Neutrophil (primary cell): ENCODE data around the gene DOCK4.

Experiments
- H3K27ac ChIP-seq: fragments of 200-600 bp; sonication (generic); 2 replicates; pipeline ENCODE4 v1.5.1; 2016; ENCODE audit warnings: mild to moderate bottlenecking, moderate library complexity
- H3K27me3 ChIP-seq: fragments of 200-600 bp; sonication (generic); 2 replicates; pipeline ENCODE4 v1.6.0; 2016; ENCODE audit warnings: mild to moderate bottlenecking
- H3K36me3 ChIP-seq: fragments of 200-600 bp; sonication (generic); 2 replicates; pipeline ENCODE4 v1.5.1; 2017
- H3K4me1 ChIP-seq, 2 experiments: fragments of 200-600 bp in 1 of 2; sonication (generic) in 1 of 2; 1 replicate in 1 of 2; 2 replicates in 1 of 2; pipeline versions ENCODE4 v1.5.1 to v1.6.1; 2013 to 2016; ENCODE audit warnings: low read depth in 1 of 2, low read length in 1 of 2, mild to moderate bottlenecking in 1 of 2, moderate library complexity in 1 of 2; ENCODE audit not compliant: control insufficient read depth in 1 of 2, insufficient read depth in 1 of 2
- H3K4me3 ChIP-seq, 2 experiments: fragments of 200-600 bp in 1 of 2; sonication (generic) in 1 of 2; 1 replicate in 1 of 2; 2 replicates in 1 of 2; pipeline ENCODE4 v1.5.1; 2013 to 2016; ENCODE audit warnings: low read depth in 1 of 2, low read length in 1 of 2, mild to moderate bottlenecking in 1 of 2, moderate library complexity in 1 of 2
- H3K9me3 ChIP-seq: fragments of 200-600 bp; sonication (generic); 2 replicates; pipeline ENCODE4 v1.5.1; 2016
- TF ChIP-seq, protein P1 (sequence below): fragments of 200-600 bp; sonication (generic); IDR thresholded peaks from 2 replicates; pipeline ENCODE4 v1.5.1; 2016; ENCODE audit warnings: antibody characterized with exemption

The DOCK4 gene

DNA sequence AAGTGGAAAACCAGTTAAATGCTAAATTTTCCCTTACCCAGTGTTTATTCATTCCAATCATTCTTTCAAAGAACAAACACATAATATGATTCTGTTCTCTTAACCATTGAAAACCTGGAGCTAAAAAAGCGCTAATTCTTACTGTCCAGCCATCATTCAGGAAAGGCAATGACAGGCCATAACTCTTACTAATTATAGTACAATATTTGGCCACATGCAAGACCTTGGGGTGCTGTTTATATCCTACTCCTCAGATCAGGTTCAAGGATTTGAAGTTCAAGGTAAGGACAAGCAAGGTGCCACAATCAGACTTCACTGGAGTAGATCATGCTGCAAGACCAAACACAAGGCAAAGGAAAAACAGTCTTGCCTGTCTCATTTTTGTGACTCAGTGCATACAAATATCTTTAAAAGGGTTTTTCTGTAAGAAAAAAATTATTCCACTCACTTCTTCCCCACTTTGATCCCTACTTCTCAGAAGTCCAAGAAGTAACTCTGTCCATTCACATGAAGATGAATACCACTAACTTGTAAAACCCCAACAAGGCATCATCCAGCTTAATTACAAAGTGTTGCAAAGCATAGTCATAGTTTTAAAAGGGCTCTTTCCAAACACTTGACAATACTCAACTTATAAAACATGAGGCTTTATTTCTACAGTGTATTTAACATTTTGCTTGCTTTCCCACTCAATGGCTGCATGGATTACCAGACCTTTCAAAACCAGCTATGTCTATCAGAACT, 153.0 kb downstream of the DOCK4 start:
- no peak overlapping the region for H3K4me3 ChIP-seq
- no peaks in the 10 kb centered on the region for H3K4me1 ChIP-seq
- H3K36me3 ChIP-seq, result no peaks in the 10 kb centered on the region
- TF ChIP-seq, protein P1, sequence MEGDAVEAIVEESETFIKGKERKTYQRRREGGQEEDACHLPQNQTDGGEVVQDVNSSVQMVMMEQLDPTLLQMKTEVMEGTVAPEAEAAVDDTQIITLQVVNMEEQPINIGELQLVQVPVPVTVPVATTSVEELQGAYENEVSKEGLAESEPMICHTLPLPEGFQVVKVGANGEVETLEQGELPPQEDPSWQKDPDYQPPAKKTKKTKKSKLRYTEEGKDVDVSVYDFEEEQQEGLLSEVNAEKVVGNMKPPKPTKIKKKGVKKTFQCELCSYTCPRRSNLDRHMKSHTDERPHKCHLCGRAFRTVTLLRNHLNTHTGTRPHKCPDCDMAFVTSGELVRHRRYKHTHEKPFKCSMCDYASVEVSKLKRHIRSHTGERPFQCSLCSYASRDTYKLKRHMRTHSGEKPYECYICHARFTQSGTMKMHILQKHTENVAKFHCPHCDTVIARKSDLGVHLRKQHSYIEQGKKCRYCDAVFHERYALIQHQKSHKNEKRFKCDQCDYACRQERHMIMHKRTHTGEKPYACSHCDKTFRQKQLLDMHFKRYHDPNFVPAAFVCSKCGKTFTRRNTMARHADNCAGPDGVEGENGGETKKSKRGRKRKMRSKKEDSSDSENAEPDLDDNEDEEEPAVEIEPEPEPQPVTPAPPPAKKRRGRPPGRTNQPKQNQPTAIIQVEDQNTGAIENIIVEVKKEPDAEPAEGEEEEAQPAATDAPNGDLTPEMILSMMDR, result no peak
- H3K9me3 ChIP-seq, result no peaks in the 10 kb centered on the region
- no peaks in the 10 kb centered on the region for H3K27me3 ChIP-seq
- no peak overlapping the region for H3K27ac ChIP-seq

DNA sequence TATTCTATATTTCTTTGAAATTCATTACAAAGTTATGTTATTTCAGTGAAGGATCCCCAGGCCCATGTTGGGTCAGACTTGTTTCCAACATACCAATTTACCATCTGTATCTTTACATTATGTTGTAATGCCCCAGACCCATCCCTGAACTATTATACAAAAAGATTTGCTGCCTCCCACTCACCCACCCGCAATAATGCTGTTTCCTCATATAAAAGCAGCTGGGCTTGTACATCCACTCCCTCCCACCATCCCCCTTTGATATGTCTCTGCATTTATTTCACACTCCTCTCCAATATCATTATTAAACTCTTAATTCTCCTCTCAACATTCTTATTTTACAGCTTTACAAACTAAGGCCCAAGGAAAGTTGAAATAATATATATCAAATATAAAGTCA, 153.7 kb downstream of the DOCK4 start:
- no peak overlapping the region for H3K27ac ChIP-seq
- no peaks in the 10 kb centered on the region for H3K36me3 ChIP-seq
- no peaks in the 10 kb centered on the region for H3K4me1 ChIP-seq
- TF ChIP-seq, protein P1, result no peak
- no peaks in the 10 kb centered on the region for H3K9me3 ChIP-seq
- no peak overlapping the region for H3K4me3 ChIP-seq
- H3K27me3 ChIP-seq, result no peaks in the 10 kb centered on the region

- Histone ChIP-seq H3K36me3 (no peaks in the 10 kb centered on the region), H3K27ac (no peak overlapping the region), H3K4me3 (no peak overlapping the region), H3K27me3 (no peaks in the 10 kb centered on the region), H3K9me3 (no peaks in the 10 kb centered on the region), H3K4me1 (no peaks in the 10 kb centered on the region)
- TF ChIP-seq, protein P1, result no peak
These were observed 155.8 kb downstream of the DOCK4 start for GRCh38 chr7:112050250-112050881.

DNA sequence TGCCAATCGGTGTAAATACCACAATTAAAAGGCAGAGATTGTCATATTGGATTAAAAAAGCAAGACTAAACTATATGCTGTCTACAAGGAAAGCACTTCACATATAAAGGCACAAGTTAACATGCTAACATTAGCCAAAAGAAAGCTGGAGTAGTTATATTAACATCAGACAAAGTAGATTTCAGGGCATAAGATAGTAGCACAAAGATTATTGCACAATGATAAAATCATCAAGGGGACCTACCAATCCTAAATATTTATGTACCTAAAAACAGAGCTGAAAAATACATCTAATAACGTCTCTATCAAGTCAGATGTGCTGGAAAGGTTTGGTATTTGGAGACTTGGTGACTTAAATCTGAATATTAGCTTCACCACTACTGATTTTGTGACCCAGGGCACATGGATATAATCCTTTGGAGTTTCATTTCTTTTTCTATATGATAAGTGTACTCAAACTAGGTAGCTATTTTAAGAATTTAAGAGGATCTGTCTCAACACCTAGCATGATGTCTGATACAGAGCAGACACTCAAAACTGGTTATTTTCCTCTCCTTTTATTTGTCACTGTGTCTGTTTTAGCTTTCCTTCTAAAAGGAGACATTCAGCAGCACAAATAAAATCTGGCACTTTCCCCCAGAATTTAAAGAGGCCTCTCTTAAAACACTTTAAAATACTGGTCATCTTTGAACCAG, 156.5 kb downstream of the DOCK4 start:
- Histone ChIP-seq H3K9me3 (no peaks in the 10 kb centered on the region), H3K4me3 (no peak overlapping the region)

GRCh38 chr7:112047421-112047820, 158.8 kb downstream of the DOCK4 start:
- no peaks in the 10 kb centered on the region for H3K27me3 ChIP-seq
- H3K4me3 ChIP-seq, result no peak overlapping the region
- no peaks in the 10 kb centered on the region for H3K4me1 ChIP-seq
- no peaks in the 10 kb centered on the region for H3K36me3 ChIP-seq
- TF ChIP-seq, protein P1, result no peak
- no peak overlapping the region for H3K27ac ChIP-seq
- no peaks in the 10 kb centered on the region for H3K9me3 ChIP-seq

More for the DNA sequence above, 156.5 kb downstream of the DOCK4 start:
- no peaks in the 10 kb centered on the region for H3K27me3 ChIP-seq
- no peaks in the 10 kb centered on the region for H3K4me1 ChIP-seq
- H3K27ac ChIP-seq, result no peak overlapping the region
- H3K36me3 ChIP-seq, result no peaks in the 10 kb centered on the region
- TF ChIP-seq, protein P1, result no peak
